ENCODE data around the gene KRT31. TPM values are rescaled to one million over a fixed set of nuclear protein-coding genes. Genes with fewer than 3 reads are reported as not detected.
"Not testable (repeated sequence)": the region's sequence is repeated elsewhere in the genome, so short reads cannot be mapped to it uniquely, and the experiment has no call there.

The KRT31 gene
- total RNA-seq, 1 donor from 2014 or later = not detected

GRCh38 chr17:41347869-41348760 is 49.3 kb downstream of the KRT31 start:
- Mint-ChIP-seq H3K4me1 (peaks cover 5% of the 10 kb centered on the region), H3K27ac (no peak overlapping the region), H3K4me3 (no peak overlapping the region), H3K27me3 (ENCODE audit: low read depth) (no peaks in the 10 kb centered on the region), H3K9me3 (peaks cover 4% of the 10 kb centered on the region), H3K36me3 (peaks cover 3% of the 10 kb centered on the region)
- DNase-seq (ENCODE audit: low spot score in 2 of 2, unreplicated experiment in 2 of 2) = no peak
- TF ChIP-seq, protein P1, sequence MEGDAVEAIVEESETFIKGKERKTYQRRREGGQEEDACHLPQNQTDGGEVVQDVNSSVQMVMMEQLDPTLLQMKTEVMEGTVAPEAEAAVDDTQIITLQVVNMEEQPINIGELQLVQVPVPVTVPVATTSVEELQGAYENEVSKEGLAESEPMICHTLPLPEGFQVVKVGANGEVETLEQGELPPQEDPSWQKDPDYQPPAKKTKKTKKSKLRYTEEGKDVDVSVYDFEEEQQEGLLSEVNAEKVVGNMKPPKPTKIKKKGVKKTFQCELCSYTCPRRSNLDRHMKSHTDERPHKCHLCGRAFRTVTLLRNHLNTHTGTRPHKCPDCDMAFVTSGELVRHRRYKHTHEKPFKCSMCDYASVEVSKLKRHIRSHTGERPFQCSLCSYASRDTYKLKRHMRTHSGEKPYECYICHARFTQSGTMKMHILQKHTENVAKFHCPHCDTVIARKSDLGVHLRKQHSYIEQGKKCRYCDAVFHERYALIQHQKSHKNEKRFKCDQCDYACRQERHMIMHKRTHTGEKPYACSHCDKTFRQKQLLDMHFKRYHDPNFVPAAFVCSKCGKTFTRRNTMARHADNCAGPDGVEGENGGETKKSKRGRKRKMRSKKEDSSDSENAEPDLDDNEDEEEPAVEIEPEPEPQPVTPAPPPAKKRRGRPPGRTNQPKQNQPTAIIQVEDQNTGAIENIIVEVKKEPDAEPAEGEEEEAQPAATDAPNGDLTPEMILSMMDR (IDR thresholded peaks at IDR 0.05; ENCODE audit: unreplicated experiment) = no peak

DNA sequence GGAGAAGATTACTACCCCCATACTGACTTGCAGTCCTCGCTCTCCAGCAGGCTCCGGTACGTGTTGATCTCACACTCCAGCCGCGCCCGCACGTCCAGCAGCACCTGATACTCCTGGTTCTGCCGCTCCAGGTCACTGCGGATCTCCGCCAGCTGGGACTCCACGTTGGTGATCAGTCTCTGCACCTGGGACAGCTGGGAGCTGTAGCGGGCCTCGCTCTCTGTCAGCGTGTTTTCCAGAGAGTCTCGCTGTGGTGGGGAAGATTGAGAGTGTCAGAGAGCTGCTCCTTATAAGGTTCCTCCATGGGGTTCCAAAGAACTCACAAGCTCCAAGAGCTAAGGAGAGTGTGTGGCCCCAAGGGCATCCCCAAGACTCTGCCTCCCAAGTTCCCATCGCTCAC is 51.0 kb downstream of the KRT31 start:
- H3K9me3 Mint-ChIP-seq = peaks cover 17% of the 10 kb centered on the region
- H3K36me3 Mint-ChIP-seq; H3K27me3 Mint-ChIP-seq (ENCODE audit: low read depth); H3K27ac Mint-ChIP-seq; H3K4me3 Mint-ChIP-seq; H3K4me1 Mint-ChIP-seq; DNase-seq (ENCODE audit: low spot score in 2 of 2, unreplicated experiment in 2 of 2): not testable (repeated sequence)

- Mint-ChIP-seq H3K36me3 (peaks cover 7% of the 10 kb centered on the region), H3K4me3 (no peak overlapping the region), H3K27me3 (ENCODE audit: low read depth) (no peaks in the 10 kb centered on the region), H3K9me3 (peaks cover 17% of the 10 kb centered on the region), H3K27ac (no peak overlapping the region), H3K4me1 (peaks cover 5% of the 10 kb centered on the region)
- TF ChIP-seq, protein P1 (IDR thresholded peaks at IDR 0.05; ENCODE audit: unreplicated experiment) = no peak
- no peak for DNase-seq (ENCODE audit: low spot score in 2 of 2, unreplicated experiment in 2 of 2)
These were observed 51.4 kb downstream of the KRT31 start for GRCh38 chr17:41345992-41346391.

Other genes with a start within 250 kb of the KRT31 start
- gene KRTAP4-5, start 247.8 kb downstream of the KRT31 start, total RNA-seq = not detected in 3 replicates
- gene KRTAP4-4, start 236.9 kb downstream of the KRT31 start, total RNA-seq = not detected in 3 replicates
- gene KRTAP4-3, start 229.4 kb downstream of the KRT31 start, total RNA-seq = not detected in 3 replicates
- gene KRTAP4-2, start 219.4 kb downstream of the KRT31 start, total RNA-seq = not detected in 3 replicates
- not detected in 3 replicates for gene KRTAP4-1, start 212.7 kb downstream of the KRT31 start, total RNA-seq
- not detected in 3 replicates for gene KRTAP9-1, start 207.7 kb downstream of the KRT31 start, total RNA-seq
- not detected in 3 replicates for gene KRTAP9-2, start 171.0 kb downstream of the KRT31 start, total RNA-seq
- gene KRTAP9-3, start 165.2 kb downstream of the KRT31 start, total RNA-seq = not detected in 3 replicates
- gene KRTAP9-8, start 159.6 kb downstream of the KRT31 start, total RNA-seq = not detected in 3 replicates
- gene KRTAP9-4, start 147.9 kb downstream of the KRT31 start, total RNA-seq = not detected in 3 replicates
- not detected in 3 replicates for gene KRTAP9-9, start 142.2 kb downstream of the KRT31 start, total RNA-seq
- not detected in 3 replicates for gene KRTAP9-6, start 132.2 kb downstream of the KRT31 start, total RNA-seq
- not detected in 3 replicates for gene KRTAP9-7, start 121.9 kb downstream of the KRT31 start, total RNA-seq
- gene KRTAP29-1, start 94.8 kb downstream of the KRT31 start, total RNA-seq = not detected in 3 replicates
- gene KRTAP16-1, start 88.3 kb downstream of the KRT31 start, total RNA-seq = not detected in 3 replicates
- gene KRTAP17-1, start 81.9 kb downstream of the KRT31 start, total RNA-seq = not detected in 3 replicates
- gene KRT33A, start 46.8 kb downstream of the KRT31 start, total RNA-seq = not detected in 3 replicates
- not detected in 3 replicates for gene KRT33B, start 27.8 kb downstream of the KRT31 start, total RNA-seq
- not detected in 3 replicates for gene KRT34, start 15.3 kb downstream of the KRT31 start, total RNA-seq
- gene KRT37, start 27.0 kb upstream of the KRT31 start, total RNA-seq = not detected in 3 replicates
- not detected in 3 replicates for gene KRT38, start 43.4 kb upstream of the KRT31 start, total RNA-seq
- not detected in 3 replicates for gene KRT32, start 69.8 kb upstream of the KRT31 start, total RNA-seq
- gene KRT35, start 83.5 kb upstream of the KRT31 start, total RNA-seq = not detected in 3 replicates
- not detected in 3 replicates for gene KRT36, start 92.3 kb upstream of the KRT31 start, total RNA-seq
- gene KRT13, start 108.0 kb upstream of the KRT31 start, total RNA-seq = 5.3 to 7.0 TPM (median 6.3 TPM) in 3 replicates
- 8.5 to 10.2 TPM (median 8.7 TPM) in 3 replicates for gene KRT15, start 121.3 kb upstream of the KRT31 start, total RNA-seq
- gene KRT19, start 130.7 kb upstream of the KRT31 start, total RNA-seq = 366 to 377 TPM (median 368 TPM) in 3 replicates
- not detected in 3 replicates for gene KRT9, start 174.5 kb upstream of the KRT31 start, total RNA-seq
- 0.45 TPM in 1 of 3 replicates, not detected in the others for gene KRT14, start 189.3 kb upstream of the KRT31 start, total RNA-seq
- 0.40 to 0.79 TPM (median 0.40 TPM) in 3 replicates for gene KRT16, start 215.2 kb upstream of the KRT31 start, total RNA-seq
- 221 to 238 TPM (median 232 TPM) in 3 replicates for gene KRT17, start 227.0 kb upstream of the KRT31 start, total RNA-seq